ENCODE results near the gene ZKSCAN3. TPM values are rescaled to one million over a fixed set of nuclear protein-coding genes. Genes with fewer than 3 reads are reported as not detected.
A peak's percentile ranks its signal among the peaks of the same experiment; 100 is the strongest.
"Not testable (repeated sequence)": the region's sequence is repeated elsewhere in the genome, so short reads cannot be mapped to it uniquely, and the experiment has no call there.

The ZKSCAN3 gene
- total RNA-seq (2022) (2.7 and 3.7 TPM in 2 replicates), Bru-seq, nascent RNA (percentile 52 among the genes with signal in this experiment), BruChase-seq, experiment 1, labeled RNA remaining after a 6-hour chase (percentile 54 among the genes with signal in this experiment), BruChase-seq, experiment 2, labeled RNA remaining after a 2-hour chase (percentile 65 among the genes with signal in this experiment)
- long read RNA-seq, partial matches to known transcripts, result 0 of 3 reads
- long read RNA-seq, other reads (novel, unspliced or antisense), result 3 of 3 reads

DNA sequence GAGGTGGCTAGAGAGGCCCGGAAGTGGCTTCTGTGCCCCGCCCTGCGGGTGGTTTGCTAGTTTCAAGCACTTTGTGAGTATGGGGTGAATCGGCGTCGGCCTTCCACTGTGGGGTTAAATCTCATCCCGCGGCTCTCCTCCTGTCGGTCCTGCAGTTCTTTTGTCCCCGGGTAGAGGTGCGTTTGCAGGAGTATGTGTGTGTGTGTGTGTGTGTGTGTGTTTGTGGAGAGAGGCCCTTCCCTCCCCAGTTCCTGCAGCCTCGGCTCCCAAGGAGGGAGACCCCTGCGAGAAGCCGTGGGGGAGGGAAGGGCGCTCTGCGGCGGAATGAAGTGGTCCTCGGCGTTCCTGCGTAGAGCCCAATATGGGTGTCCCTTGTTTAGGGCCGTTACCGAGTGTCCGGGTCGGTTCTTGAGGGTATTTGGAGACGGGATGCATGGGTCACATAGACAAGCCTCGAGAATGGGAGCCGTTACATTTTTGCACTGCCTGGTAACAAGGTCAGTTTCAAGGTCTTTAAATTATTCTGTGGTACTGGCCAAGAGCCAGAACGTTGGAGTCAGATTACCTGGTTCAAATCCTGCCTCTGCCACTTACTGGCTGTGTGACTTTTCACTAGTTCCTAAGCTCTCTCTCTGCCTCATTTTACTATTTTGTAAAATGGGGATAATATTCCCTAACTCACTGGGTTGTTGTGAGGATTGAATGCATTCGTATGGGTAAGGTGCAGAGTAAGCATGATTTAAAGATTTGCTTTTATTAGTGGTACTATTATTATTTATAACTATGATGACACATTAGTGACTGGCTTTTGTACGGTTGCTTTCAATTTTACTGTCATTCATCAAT lies at the start of gene ZKSCAN3:
TSS of gene ZKSCAN3 (plus strand) at position 56 of the 846 bp plus-strand sequence. CDS start 9,640 bp downstream, outside the sequence.
- TF ChIP-seq, protein P1, sequence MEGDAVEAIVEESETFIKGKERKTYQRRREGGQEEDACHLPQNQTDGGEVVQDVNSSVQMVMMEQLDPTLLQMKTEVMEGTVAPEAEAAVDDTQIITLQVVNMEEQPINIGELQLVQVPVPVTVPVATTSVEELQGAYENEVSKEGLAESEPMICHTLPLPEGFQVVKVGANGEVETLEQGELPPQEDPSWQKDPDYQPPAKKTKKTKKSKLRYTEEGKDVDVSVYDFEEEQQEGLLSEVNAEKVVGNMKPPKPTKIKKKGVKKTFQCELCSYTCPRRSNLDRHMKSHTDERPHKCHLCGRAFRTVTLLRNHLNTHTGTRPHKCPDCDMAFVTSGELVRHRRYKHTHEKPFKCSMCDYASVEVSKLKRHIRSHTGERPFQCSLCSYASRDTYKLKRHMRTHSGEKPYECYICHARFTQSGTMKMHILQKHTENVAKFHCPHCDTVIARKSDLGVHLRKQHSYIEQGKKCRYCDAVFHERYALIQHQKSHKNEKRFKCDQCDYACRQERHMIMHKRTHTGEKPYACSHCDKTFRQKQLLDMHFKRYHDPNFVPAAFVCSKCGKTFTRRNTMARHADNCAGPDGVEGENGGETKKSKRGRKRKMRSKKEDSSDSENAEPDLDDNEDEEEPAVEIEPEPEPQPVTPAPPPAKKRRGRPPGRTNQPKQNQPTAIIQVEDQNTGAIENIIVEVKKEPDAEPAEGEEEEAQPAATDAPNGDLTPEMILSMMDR (IDR thresholded peaks at IDR 0.05; ENCODE audit: unreplicated experiment), result no peak
- H3K36me3 Mint-ChIP-seq (ENCODE audit: insufficient read depth, unreplicated experiment), result peaks cover 5% of the 10 kb centered on the region
- H3K27ac Mint-ChIP-seq (ENCODE audit: low read depth, unreplicated experiment), result peak within 1 kb of the TSS; percentile 93
- BruUV-seq (replicated peaks), result TSS peak; percentile 70
- H3K4me3 Mint-ChIP-seq (ENCODE audit: unreplicated experiment), result peak within 1 kb of the TSS; percentile 99
- POLR2A ChIA-PET, result interaction anchor here (0.6 to 7.6 kb wide), 22 partner anchors 8 to 618 kb away, joined by 3 to 110 read pairs (median 4); partner anchors contain the start of genes PGBD1, ZKSCAN4, ZKSCAN8 and ZSCAN16
- H3K27me3 Mint-ChIP-seq (ENCODE audit: insufficient read depth, unreplicated experiment), result peaks cover 20% of the 10 kb centered on the region
- H3K9me3 Mint-ChIP-seq (ENCODE audit: unreplicated experiment), result no peaks in the 10 kb centered on the region
- peaks cover 12% of the 10 kb centered on the region for H3K4me1 Mint-ChIP-seq (ENCODE audit: insufficient read depth, unreplicated experiment)
- CTCF ChIA-PET, result interaction anchor here (1.2 to 1.6 kb wide), 2 partner anchors 33 to 69 kb away, joined by 3 to 6 read pairs; partner anchors contain the start of gene PGBD1
- intact Hi-C loops (cut with micrococcal nuclease), result loop anchor here (1.0 kb wide), 1 partner anchor 98 kb away; the partner anchor contains the start of gene ZKSCAN4
- DNase-seq (ENCODE audit: unreplicated experiment), result peak; percentile 82

DNA sequence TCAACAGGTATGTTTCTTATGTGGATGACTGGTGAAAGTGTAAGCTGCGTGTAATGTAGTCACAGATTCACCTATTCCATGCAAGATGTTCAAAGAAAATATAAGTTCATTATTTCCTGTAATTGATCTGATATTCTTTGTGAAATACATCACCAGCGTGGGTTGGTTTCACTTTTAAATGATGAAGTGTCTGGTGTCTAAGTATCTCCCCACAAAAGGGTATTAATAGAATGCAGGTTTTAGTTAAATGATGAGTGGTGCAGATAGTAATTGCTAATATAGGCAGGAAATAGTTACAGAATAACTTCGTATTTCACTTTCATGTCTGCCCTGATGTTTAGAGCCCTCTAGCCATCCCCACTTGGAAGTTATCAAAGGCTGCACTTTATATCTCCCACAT lies 46.2 kb upstream of the ZKSCAN3 start:
- TF ChIP-seq, protein P1 (IDR thresholded peaks at IDR 0.05; ENCODE audit: unreplicated experiment), result no peak
- Mint-ChIP-seq H3K27me3 (ENCODE audit: insufficient read depth, unreplicated experiment) (no peaks in the 10 kb centered on the region), H3K4me3 (ENCODE audit: unreplicated experiment) (no peak overlapping the region), H3K4me1 (ENCODE audit: insufficient read depth, unreplicated experiment) (no peaks in the 10 kb centered on the region), H3K36me3 (ENCODE audit: insufficient read depth, unreplicated experiment) (no peaks in the 10 kb centered on the region), H3K27ac (ENCODE audit: low read depth, unreplicated experiment) (no peak overlapping the region), H3K9me3 (ENCODE audit: unreplicated experiment) (peaks cover 8% of the 10 kb centered on the region)
- intact Hi-C loops (cut with micrococcal nuclease), result no loop called here
- ChIA-PET POLR2A (no interaction called here), CTCF (no interaction called here)
- DNase-seq (ENCODE audit: unreplicated experiment), result no peak
- BruUV-seq (replicated peaks), result no TSS peak

DNA sequence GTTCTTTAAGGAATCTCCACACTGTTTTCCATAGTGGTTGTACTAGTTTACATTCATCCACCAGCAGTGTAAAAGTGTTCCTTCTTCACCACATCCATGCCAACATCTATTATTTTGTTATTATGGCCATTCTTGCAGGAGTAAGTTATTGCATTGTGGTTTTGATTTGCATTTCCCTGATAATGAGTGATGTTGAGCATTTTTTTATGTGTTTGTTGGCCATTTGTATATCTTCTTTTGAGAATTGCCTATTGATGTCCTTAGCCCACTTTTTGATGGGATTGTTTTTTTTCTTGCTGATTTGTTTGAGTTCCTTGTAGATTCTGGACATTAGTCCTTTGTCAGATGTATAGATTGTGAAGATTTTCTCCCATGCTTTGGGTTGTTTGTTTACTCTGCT lies 43.4 kb upstream of the ZKSCAN3 start:
- BruUV-seq (replicated peaks); H3K27me3 Mint-ChIP-seq (ENCODE audit: insufficient read depth, unreplicated experiment); H3K4me3 Mint-ChIP-seq (ENCODE audit: unreplicated experiment); DNase-seq (ENCODE audit: unreplicated experiment); CTCF ChIA-PET; H3K36me3 Mint-ChIP-seq (ENCODE audit: insufficient read depth, unreplicated experiment); intact Hi-C loops (cut with micrococcal nuclease); H3K27ac Mint-ChIP-seq (ENCODE audit: low read depth, unreplicated experiment); H3K9me3 Mint-ChIP-seq (ENCODE audit: unreplicated experiment); POLR2A ChIA-PET; H3K4me1 Mint-ChIP-seq (ENCODE audit: insufficient read depth, unreplicated experiment): not testable (repeated sequence)

DNA sequence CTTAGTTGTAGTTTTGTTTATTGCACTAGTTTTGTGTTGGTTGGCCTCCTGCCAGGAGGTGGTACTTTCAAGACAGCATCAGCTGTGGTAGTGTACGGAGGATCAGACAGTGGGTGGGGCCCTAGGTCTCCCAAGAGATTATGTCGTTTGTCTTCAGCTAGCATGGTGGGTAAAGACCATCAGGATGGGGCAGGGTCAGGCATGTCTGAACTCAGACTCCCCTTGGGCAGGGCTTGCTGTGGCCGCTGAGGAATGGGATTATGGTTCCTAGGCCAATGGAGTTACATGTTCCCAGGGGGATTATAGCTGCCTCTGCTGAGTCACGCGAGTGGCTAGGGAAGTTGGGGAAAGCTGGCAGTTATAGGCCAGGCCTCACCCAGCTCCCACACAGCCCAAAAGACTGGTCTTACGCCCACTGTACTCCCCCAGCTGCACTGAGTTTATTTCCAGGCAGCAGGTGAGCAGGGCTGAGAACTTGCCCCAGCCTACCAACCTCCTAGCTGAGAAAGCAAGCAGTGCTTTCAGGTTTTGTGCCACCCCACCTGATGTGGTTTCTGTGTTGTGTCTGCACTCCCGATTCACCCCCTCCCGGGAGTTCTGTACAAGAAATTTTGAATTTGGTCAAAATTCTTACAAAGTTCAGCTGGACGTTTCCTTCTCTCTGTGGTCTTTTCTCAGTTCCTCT lies 38.5 kb upstream of the ZKSCAN3 start:
- peaks cover 6% of the 10 kb centered on the region for H3K9me3 Mint-ChIP-seq (ENCODE audit: unreplicated experiment)
- TF ChIP-seq, protein P1 (IDR thresholded peaks at IDR 0.05; ENCODE audit: unreplicated experiment), result no peak
- no peak overlapping the region for H3K4me3 Mint-ChIP-seq (ENCODE audit: unreplicated experiment)
- no TSS peak for BruUV-seq (replicated peaks)
- no peaks in the 10 kb centered on the region for H3K36me3 Mint-ChIP-seq (ENCODE audit: insufficient read depth, unreplicated experiment)
- H3K27ac Mint-ChIP-seq (ENCODE audit: low read depth, unreplicated experiment), result no peak overlapping the region
- no peak for DNase-seq (ENCODE audit: unreplicated experiment)
- no peaks in the 10 kb centered on the region for H3K27me3 Mint-ChIP-seq (ENCODE audit: insufficient read depth, unreplicated experiment)
- H3K4me1 Mint-ChIP-seq (ENCODE audit: insufficient read depth, unreplicated experiment), result no peaks in the 10 kb centered on the region
- intact Hi-C loops (cut with micrococcal nuclease), result no loop called here
- ChIA-PET POLR2A (interaction anchor here (0.6 to 1.2 kb wide), 3 partner anchors 23 to 612 kb away, joined by 3 to 4 read pairs (median 3); partner anchors contain the start of gene TRIM27), CTCF (interaction anchor here (0.7 to 1.3 kb wide), 3 partner anchors 12 to 1184 kb away, joined by 3 to 4 read pairs (median 3); no protein-coding TSS in a partner anchor)
